Sigmoid colon (tissue), 7 donors: ENCODE measurements around the gene CIAO3. TPM values are rescaled to one million over a fixed set of nuclear protein-coding genes. Genes with fewer than 3 reads are reported as not detected.

Experiments used
- DNase-seq: peaks from one replicate; pipeline ENCODE4 v3.0.0-alpha.2; 2019
- H3K27ac ChIP-seq, 4 donors: fragments of 200-600 bp; sonication (generic); one replicate each; pipeline ENCODE4 v1.5.1; 2016 to 2019; ENCODE audit warnings: mild to moderate bottlenecking in 1 of 4
- H3K27me3 ChIP-seq, 3 donors: fragments of 200-600 bp; sonication (generic); one replicate each; pipeline ENCODE4 v1.5.1; 2019; ENCODE audit warnings: mild to moderate bottlenecking in 1 of 3
- H3K36me3 ChIP-seq, 4 donors: fragments of 200-600 bp; sonication (generic); one replicate each; pipeline ENCODE4 v1.5.1; 2016 to 2019
- H3K4me1 ChIP-seq, 4 donors: fragments of 200-600 bp; sonication (generic); one replicate each; pipeline ENCODE4 v1.5.1; 2017 to 2019
- H3K4me3 ChIP-seq, 4 donors: fragments of 200-600 bp; sonication (generic); one replicate each; pipeline ENCODE4 v1.5.1; 2017 to 2019; ENCODE audit warnings: mild to moderate bottlenecking in 2 of 4, moderate library complexity in 1 of 4
- H3K9me3 ChIP-seq, 4 donors: fragments of 200-600 bp in 3 of 4; sonication (generic) in 3 of 4; one replicate each; pipeline versions ENCODE4 v1.5.1 to v1.6.1; 2013 to 2019
- EP300 ChIP-seq, 4 donors: sonication (generic); formaldehyde crosslinking; IDR thresholded peaks; one replicate each; pipeline ENCODE4 v1.6.1; 2017; ENCODE audit warnings: antibody characterized with exemption in 4 of 4
- POLR2A ChIP-seq, 2 donors: fragments of 450-650 bp; IDR thresholded peaks; one replicate each; pipeline ENCODE4 v1.6.1; 2016; ENCODE audit warnings: antibody characterized with exemption in 2 of 2, mild to moderate bottlenecking in 2 of 2, moderate library complexity in 2 of 2
- POLR2AphosphoS5 ChIP-seq, 4 donors: sonication (generic); formaldehyde crosslinking; IDR thresholded peaks; one replicate each; pipeline ENCODE4 v1.6.1; 2017; ENCODE audit warnings: antibody characterized with exemption in 4 of 4
- WGBS, 2 donors: extraction: QIAGEN DNeasy Blood & Tissue Kit; methylation state at CpG; one replicate each; pipeline ENCODE4 v1.1.7; 2013; 5-methylcytosine and 5-hydroxymethylcytosine counted together
- intact Hi-C: fragments of 100-400 bp; cut with DNase I; formaldehyde crosslinking; loops from one replicate; pipeline ENCODE4 v1.15.1; 2023
- polyA plus RNA-seq, 3 donors: library from polyadenylated mRNA; stranded (reverse); fragments of 200-250 nt; gene quantifications; one replicate each; pipeline ENCODE4 v1.2.3, GENCODE V29; 2013
- total RNA-seq, 4 donors: library from RNA; depleted of rRNA; stranded (reverse); fragments of >200 nt; gene quantifications; one replicate each; pipeline ENCODE4 v1.1.0, GENCODE V29; 2016
- TF ChIP-seq, protein P1 (sequence below), 4 experiments: fragments of 450-650 bp in 3 of 4; fragments of 200-600 bp in 1 of 4; IDR thresholded peaks; one replicate each; pipeline ENCODE4 v1.5.1; 2016 to 2019; ENCODE audit warnings: antibody characterized with exemption in 4 of 4, mild to moderate bottlenecking in 3 of 4, moderate library complexity in 2 of 4
- donor health status: healthy with polysubstance abuse.
- donor health status: Bipolar disorder and iron deficiency.
- donor health status: healthy.

The CIAO3 gene
- total and polyA plus RNA-seq, 7 donors: 18.6 to 51.0 (median 25.4) TPM

DNA sequence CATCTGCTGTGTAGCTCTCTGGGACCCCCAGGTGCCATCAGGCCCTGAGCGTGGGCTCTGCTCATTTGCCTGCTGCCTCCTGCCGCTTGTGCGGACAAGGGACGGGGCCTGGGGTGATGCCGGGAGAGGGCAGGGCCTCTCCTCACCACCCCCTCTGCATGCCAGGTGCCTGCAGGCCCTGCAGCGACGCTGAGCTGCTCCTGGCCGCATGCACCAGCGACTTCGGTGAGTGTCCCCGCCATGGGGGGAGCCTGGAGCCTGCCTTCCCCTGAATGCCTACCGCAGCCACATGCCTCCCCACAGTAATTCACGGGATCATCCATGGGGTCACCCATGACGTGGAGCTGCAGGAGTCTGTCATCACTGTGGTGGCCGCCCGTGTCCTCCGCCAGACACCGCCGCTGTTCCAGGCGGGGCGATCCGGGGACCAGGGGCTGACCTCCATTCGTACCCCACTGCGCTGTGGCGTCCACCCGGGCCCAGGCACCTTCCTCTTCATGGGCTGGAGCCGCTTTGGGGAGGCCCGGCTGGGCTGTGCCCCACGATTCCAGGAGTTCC lies 23.9 kb downstream of the CIAO3 start:
- peaks cover 0 to 50% (median 42%) of the 10 kb centered on the region in 4 donors for H3K4me1 ChIP-seq
- TF ChIP-seq POLR2AphosphoS5 (IDR thresholded peaks at IDR 0.05) (no peak), EP300 (IDR thresholded peaks at IDR 0.05) (no peak), POLR2A (IDR thresholded peaks at IDR 0.05) (no peak)
- TF ChIP-seq, protein P1, sequence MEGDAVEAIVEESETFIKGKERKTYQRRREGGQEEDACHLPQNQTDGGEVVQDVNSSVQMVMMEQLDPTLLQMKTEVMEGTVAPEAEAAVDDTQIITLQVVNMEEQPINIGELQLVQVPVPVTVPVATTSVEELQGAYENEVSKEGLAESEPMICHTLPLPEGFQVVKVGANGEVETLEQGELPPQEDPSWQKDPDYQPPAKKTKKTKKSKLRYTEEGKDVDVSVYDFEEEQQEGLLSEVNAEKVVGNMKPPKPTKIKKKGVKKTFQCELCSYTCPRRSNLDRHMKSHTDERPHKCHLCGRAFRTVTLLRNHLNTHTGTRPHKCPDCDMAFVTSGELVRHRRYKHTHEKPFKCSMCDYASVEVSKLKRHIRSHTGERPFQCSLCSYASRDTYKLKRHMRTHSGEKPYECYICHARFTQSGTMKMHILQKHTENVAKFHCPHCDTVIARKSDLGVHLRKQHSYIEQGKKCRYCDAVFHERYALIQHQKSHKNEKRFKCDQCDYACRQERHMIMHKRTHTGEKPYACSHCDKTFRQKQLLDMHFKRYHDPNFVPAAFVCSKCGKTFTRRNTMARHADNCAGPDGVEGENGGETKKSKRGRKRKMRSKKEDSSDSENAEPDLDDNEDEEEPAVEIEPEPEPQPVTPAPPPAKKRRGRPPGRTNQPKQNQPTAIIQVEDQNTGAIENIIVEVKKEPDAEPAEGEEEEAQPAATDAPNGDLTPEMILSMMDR (IDR thresholded peaks at IDR 0.05): no peak
- peaks cover 0 to 11% (median under 1%) of the 10 kb centered on the region in 3 donors for H3K27me3 ChIP-seq
- no peaks in the 10 kb centered on the region for H3K9me3 ChIP-seq
- H3K36me3 ChIP-seq: no peaks in the 10 kb centered on the region
- intact Hi-C loops: no loop called here
- WGBS, 2 donors: 89 to 90% methylated on average over 29 of the region's 29 CpGs
- H3K27ac ChIP-seq: no peak overlapping the region
- peak overlapping the region in 1 of 4 donors; percentile 63 for H3K4me3 ChIP-seq
- no peak for DNase-seq

DNA sequence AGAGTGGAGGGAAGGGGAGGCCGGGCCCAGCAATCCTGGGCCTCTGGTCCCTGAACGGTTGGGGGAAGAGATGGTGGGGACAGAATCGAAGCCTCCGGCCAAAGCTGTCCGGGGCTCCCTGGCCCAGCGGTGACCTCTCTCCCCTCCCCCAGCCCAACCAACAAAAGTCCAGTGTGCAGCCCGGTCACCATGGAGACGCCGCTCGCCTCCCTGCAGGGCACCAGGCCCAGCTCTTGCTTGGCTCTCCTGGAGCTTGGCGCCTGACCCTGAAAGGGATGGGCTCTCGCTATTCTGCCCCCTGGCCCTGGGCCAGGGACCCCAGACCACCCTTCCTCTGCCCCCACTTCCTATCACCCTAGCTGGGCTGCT lies 24.6 kb downstream of the CIAO3 start:
- Histone ChIP-seq H3K36me3 (no peaks in the 10 kb centered on the region), H3K9me3 (no peaks in the 10 kb centered on the region), H3K27me3 (peaks cover 0 to 16% (median 8%) of the 10 kb centered on the region in 3 donors), H3K27ac (peak overlapping the region; percentile 32 to 75 (median 48)), H3K4me1 (peaks cover 0 to 45% (median 36%) of the 10 kb centered on the region in 4 donors), H3K4me3 (peak overlapping the region; percentile 53 to 75 (median 64))
- intact Hi-C loops: no loop called here
- TF ChIP-seq POLR2AphosphoS5 (IDR thresholded peaks at IDR 0.05) (no peak), POLR2A (IDR thresholded peaks at IDR 0.05) (no peak), EP300 (IDR thresholded peaks at IDR 0.05) (no peak)
- TF ChIP-seq, protein P1 (IDR thresholded peaks at IDR 0.05): no peak
- 17 to 26% methylated on average over 12 of the region's 12 CpGs for WGBS, 2 donors
- no peak for DNase-seq

DNA sequence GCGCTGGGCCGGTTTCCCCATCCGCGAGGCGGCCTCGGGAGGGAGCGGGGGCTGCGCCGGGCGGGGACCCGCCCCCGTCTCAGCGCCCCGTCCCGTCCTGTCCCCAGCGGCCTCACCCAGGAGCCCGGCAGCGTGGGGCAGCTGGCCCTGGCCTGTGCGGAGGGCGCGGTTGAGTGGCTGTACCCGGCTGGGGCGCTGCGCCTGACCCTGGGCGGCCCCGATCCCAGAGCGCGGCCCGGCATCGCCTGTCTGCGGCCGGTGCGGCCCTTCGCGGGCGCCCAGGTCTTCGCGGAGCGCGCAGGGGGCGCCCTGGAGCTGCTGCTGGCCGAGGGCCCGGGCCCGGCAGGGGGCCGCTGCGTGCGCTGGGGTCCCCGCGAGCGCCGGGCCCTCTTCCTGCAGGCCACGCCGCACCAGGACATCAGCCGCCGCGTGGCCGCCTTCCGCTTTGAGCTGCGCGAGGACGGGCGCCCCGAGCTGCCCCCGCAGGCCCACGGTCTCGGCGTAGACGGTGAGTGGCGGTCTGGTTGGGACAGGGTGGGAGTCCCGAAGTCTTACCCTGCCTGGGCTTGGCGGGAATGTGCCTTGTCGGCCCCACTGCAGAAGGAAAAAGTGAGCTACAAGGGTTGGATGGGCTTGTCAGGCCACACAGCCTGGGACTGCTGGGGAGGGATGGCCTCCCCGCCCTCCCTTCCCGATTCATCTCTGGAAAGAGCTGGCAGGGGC lies 25.2 kb downstream of the CIAO3 start:
- no peak for TF ChIP-seq POLR2AphosphoS5 (IDR thresholded peaks at IDR 0.05)
- TF ChIP-seq, protein P1 (IDR thresholded peaks at IDR 0.05): no peak
- TF ChIP-seq EP300 (IDR thresholded peaks at IDR 0.05): no peak
- no peak for TF ChIP-seq POLR2A (IDR thresholded peaks at IDR 0.05)
- no peak for DNase-seq
- WGBS, 2 donors: 1 to 2% methylated on average over 74 of the region's 74 CpGs
- peaks cover 0 to 44% (median 35%) of the 10 kb centered on the region in 4 donors for H3K4me1 ChIP-seq
- H3K27ac ChIP-seq: peak overlapping the region; percentile 40 to 75 (median 56)
- peak overlapping the region; percentile 53 to 75 (median 64) for H3K4me3 ChIP-seq
- H3K36me3 ChIP-seq: no peaks in the 10 kb centered on the region
- H3K9me3 ChIP-seq: no peaks in the 10 kb centered on the region
- intact Hi-C loops: no loop called here
- peaks cover 4 to 21% (median 13%) of the 10 kb centered on the region in 3 donors for H3K27me3 ChIP-seq

DNA sequence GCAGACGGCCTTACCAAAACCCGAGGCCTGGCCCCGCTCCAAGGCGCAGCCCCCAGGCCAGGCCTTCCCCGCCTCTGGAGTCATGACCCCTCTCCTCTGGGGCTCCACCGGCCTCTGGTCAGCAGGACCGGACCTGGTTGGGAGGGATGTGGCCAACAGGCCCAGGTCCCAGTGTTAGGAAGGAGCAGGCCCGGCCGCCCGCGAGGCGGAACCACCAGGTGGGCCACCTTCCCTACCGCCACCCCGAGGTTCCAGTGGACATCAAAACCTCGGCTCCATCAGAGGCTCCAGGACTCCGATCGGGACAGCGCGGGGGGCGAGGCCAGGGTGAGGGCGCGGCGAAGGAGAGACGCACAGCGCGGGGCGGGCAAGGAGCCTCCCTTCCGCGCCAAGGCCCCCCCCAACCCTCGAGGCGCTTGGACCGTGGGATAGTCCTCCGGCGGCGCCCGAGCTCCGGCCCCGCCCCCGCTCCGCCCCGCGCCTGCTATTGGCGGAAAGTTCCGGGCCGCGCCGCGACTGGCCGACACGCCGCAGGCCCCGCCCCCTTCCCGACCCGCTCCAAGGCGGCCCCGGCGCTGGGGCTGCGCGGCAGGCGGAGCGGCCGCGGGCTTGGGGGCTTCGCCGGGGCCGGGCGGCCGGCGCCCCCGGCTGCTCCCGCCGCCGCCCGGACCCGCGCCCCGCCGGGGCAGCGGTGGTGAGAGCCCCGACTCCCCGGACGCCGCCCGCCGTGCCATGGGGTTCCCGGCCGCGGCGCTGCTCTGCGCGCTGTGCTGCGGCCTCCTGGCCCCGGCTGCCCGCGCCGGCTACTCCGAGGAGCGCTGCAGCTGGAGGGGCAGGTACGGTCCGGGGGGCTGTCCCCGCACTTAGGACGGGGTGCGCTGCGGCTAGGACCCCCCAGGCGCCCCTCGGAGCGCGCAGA lies 26.0 kb downstream of the CIAO3 start, which contains the start of gene METRN:
TSS of gene METRN (plus strand) at position 561 of the 919 bp plus-strand sequence. CDS start at position 733, 172 bp downstream.
- peaks cover 0 to 41% (median 31%) of the 10 kb centered on the region in 4 donors for H3K4me1 ChIP-seq
- TF ChIP-seq, protein P1 (IDR thresholded peaks at IDR 0.05): no peak
- no peak for TF ChIP-seq POLR2A (IDR thresholded peaks at IDR 0.05)
- no peak for TF ChIP-seq POLR2AphosphoS5 (IDR thresholded peaks at IDR 0.05)
- TF ChIP-seq EP300 (IDR thresholded peaks at IDR 0.05): no peak
- peak within 1 kb of the TSS; percentile 40 to 75 (median 56) for H3K27ac ChIP-seq
- peaks cover 9 to 30% (median 21%) of the 10 kb centered on the region in 3 donors for H3K27me3 ChIP-seq
- intact Hi-C loops: loop anchor here (5.0 kb wide), 1 partner anchor 342 kb away; no protein-coding TSS in a partner anchor
- peak within 1 kb of the TSS; percentile 53 to 75 (median 64) for H3K4me3 ChIP-seq
- no peaks in the 10 kb centered on the region for H3K36me3 ChIP-seq
- 5 to 6% methylated on average over 108 of the region's 108 CpGs for WGBS, 2 donors
- peak; percentile 96 for DNase-seq
- H3K9me3 ChIP-seq: no peaks in the 10 kb centered on the region
